A673 (cell line): ENCODE data around the gene ZEB1.

ENCODE experiments used
- CTCF ChIP-seq: fragments of 300-800, 200-600 bp; sonication (generic); conservative IDR thresholded peaks from 2 replicates; pipeline ENCODE4 v1.5.1; 2017; ENCODE audit warnings: low read depth, mild to moderate bottlenecking, antibody characterized with exemption, low read length, moderate library complexity, mixed read lengths
- EZH2 ChIP-seq: fragments of 200-600 bp; sonication (generic); IDR thresholded peaks from 2 replicates; pipeline ENCODE4 v1.6.1; 2017; ENCODE audit warnings: borderline replicate concordance, low read depth, mild to moderate bottlenecking, mixed read lengths, antibody characterized with exemption, low read length; ENCODE audit not compliant: poor library complexity, severe bottlenecking

- no peak for TF ChIP-seq CTCF
- no peak for TF ChIP-seq EZH2
Observed at GRCh38 chr10:31347705-31348104, 28.7 kb downstream of the ZEB1 start.
